PC-9 (cell line): ENCODE data around the gene IER3. TPM values are rescaled to one million over a fixed set of nuclear protein-coding genes. Genes with fewer than 3 reads are reported as not detected.
"Not testable (repeated sequence)": the region's sequence is repeated elsewhere in the genome, so short reads cannot be mapped to it uniquely, and the experiment has no call there.

ENCODE experiments used
- BruUV-seq: library from RNA; stranded (reverse); fragments of 400-500 nt; replicated peaks from 2 replicates; lab custom pipeline; 2021; lab: Mats Ljungman, UMichigan
- CTCF ChIA-PET: fragments of 300-600 bp; sonication (Branson Sonifier 250); formaldehyde crosslinking; loops from one replicate; lab custom pipeline; 2022; ENCODE audit warnings: antibody characterized with exemption; lab: Charles Lee
- POLR2A ChIA-PET: fragments of 300-600 bp; sonication (Branson Sonifier 250); formaldehyde crosslinking; loops from one replicate; lab custom pipeline; 2022; ENCODE audit warnings: antibody characterized with exemption; ENCODE audit not compliant: unreplicated experiment; lab: Charles Lee
- DNase-seq, 2 experiments: peaks; one replicate each; pipeline versions ENCODE4 v3.0.0 to v3.0.0-alpha.2; 2015 to 2022; ENCODE audit warnings: mixed read lengths in 1 of 2
- H2AFZ ChIP-seq: fragments of 200-600 bp; sonication (generic); 2 replicates; pipeline ENCODE4 v1.8.1; 2017; ENCODE audit warnings: antibody characterized with exemption
- H3F3A ChIP-seq: fragments of 200-600 bp; sonication (generic); 2 replicates; pipeline ENCODE4 v1.8.1; 2017; ENCODE audit warnings: antibody characterized with exemption, mild to moderate bottlenecking, low read depth; ENCODE audit not compliant: insufficient read depth
- H3K27ac ChIP-seq: fragments of 200-600 bp; sonication (generic); 2 replicates; pipeline ENCODE4 v1.6.1; 2016; ENCODE audit warnings: mixed run types
- H3K27me3 ChIP-seq: fragments of 200-600 bp; sonication (generic); 2 replicates; pipeline ENCODE4 v1.6.1; 2016; ENCODE audit warnings: low read depth, mixed run types; ENCODE audit not compliant: insufficient read depth
- H3K36me3 ChIP-seq: fragments of 200-600 bp; sonication (generic); 2 replicates; pipeline ENCODE4 v1.6.1; 2016; ENCODE audit warnings: low read depth, mixed run types
- H3K4me1 ChIP-seq: fragments of 200-600 bp; sonication (generic); replicated peaks from 2 replicates; pipeline ENCODE4 v1.6.1; 2016; ENCODE audit warnings: mixed run types; ENCODE audit not compliant: insufficient read depth
- H3K4me2 ChIP-seq: fragments of 200-600 bp; sonication (generic); 2 replicates; pipeline ENCODE4 v1.6.1; 2017; ENCODE audit warnings: mixed run types
- H3K4me3 ChIP-seq: fragments of 200-600 bp; sonication (generic); 2 replicates; pipeline ENCODE4 v1.6.1; 2016; ENCODE audit warnings: mixed run types
- H3K79me2 ChIP-seq: fragments of 200-600 bp; sonication (generic); 2 replicates; pipeline ENCODE4 v1.6.1; 2017; ENCODE audit warnings: low read depth, mixed run types
- H3K9me2 ChIP-seq: fragments of 200-600 bp; sonication (generic); 2 replicates; pipeline ENCODE4 v1.8.1; 2017; ENCODE audit warnings: mild to moderate bottlenecking; ENCODE audit not compliant: insufficient read depth
- H3K9me3 ChIP-seq: fragments of 200-600 bp; sonication (generic); 2 replicates; pipeline ENCODE4 v1.8.1; 2016; ENCODE audit warnings: low read depth; ENCODE audit not compliant: insufficient read depth
- H4K20me1 ChIP-seq: fragments of 200-600 bp; sonication (generic); 2 replicates; pipeline ENCODE4 v1.8.1; 2017; ENCODE audit not compliant: insufficient read depth
- EZH2 ChIP-seq: fragments of 200-600 bp; sonication (generic); IDR thresholded peaks from 2 replicates; pipeline ENCODE4 v1.8.0; 2017; ENCODE audit warnings: antibody characterized with exemption, low read depth
- intact Hi-C: fragments of 100-400 bp; cut with micrococcal nuclease; formaldehyde crosslinking; loops from one replicate; pipeline ENCODE4 v1.10.0; 2022; ENCODE audit not compliant: unreplicated experiment
- total RNA-seq: library from RNA; stranded (reverse); gene quantifications from 2 replicates; pipeline ENCODE4 v1.2.3, GENCODE V29; 2021
- TF ChIP-seq, protein P1 (sequence below): fragments of 200-600 bp; sonication (generic); conservative IDR thresholded peaks from 2 replicates; pipeline ENCODE4 v1.6.1; 2017; ENCODE audit warnings: mixed run types, antibody characterized with exemption, mild to moderate bottlenecking, moderate library complexity

The IER3 gene
- total RNA-seq, 1 experiment from 2014 or later = 117 TPM

- peaks cover 50% of the 10 kb centered on the region for H4K20me1 ChIP-seq
- ChIA-PET CTCF (interaction anchor here (0.6 to 1.1 kb wide), 5 partner anchors 8 to 599 kb away, joined by 3 to 4 read pairs (median 4); no protein-coding TSS in a partner anchor), POLR2A (interaction anchor here (0.6 kb wide), 2 partner anchors 38 to 109 kb away, joined by 4 to 6 read pairs; no protein-coding TSS in a partner anchor)
- no peaks in the 10 kb centered on the region for H3K9me3 ChIP-seq
- H3K9me2 ChIP-seq = no peaks in the 10 kb centered on the region
- peaks cover 30% of the 10 kb centered on the region for H3K4me1 ChIP-seq
- peaks cover 62% of the 10 kb centered on the region for H3K79me2 ChIP-seq
- H3K4me2 ChIP-seq = peak overlapping the region; percentile 87
- no peak for TF ChIP-seq EZH2
- TF ChIP-seq, protein P1, sequence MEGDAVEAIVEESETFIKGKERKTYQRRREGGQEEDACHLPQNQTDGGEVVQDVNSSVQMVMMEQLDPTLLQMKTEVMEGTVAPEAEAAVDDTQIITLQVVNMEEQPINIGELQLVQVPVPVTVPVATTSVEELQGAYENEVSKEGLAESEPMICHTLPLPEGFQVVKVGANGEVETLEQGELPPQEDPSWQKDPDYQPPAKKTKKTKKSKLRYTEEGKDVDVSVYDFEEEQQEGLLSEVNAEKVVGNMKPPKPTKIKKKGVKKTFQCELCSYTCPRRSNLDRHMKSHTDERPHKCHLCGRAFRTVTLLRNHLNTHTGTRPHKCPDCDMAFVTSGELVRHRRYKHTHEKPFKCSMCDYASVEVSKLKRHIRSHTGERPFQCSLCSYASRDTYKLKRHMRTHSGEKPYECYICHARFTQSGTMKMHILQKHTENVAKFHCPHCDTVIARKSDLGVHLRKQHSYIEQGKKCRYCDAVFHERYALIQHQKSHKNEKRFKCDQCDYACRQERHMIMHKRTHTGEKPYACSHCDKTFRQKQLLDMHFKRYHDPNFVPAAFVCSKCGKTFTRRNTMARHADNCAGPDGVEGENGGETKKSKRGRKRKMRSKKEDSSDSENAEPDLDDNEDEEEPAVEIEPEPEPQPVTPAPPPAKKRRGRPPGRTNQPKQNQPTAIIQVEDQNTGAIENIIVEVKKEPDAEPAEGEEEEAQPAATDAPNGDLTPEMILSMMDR = peak; percentile 98
- peak overlapping the region; percentile 85 for H3K4me3 ChIP-seq
- DNase-seq = peak; percentile 72 to 89
- H3F3A ChIP-seq = peaks cover 67% of the 10 kb centered on the region
- H2AFZ ChIP-seq = no peak overlapping the region
- intact Hi-C loops = loop anchor here (1.0 to 5.0 kb wide), 5 partner anchors 43 to 375 kb away; partner anchors contain the start of genes ATAT1 and RPP21
- BruUV-seq = no TSS peak
- H3K27ac ChIP-seq = peak overlapping the region; percentile 68
- H3K27me3 ChIP-seq = no peaks in the 10 kb centered on the region
- peaks cover 24% of the 10 kb centered on the region for H3K36me3 ChIP-seq
Observed at GRCh38 chr6:30722280-30723112, 21.9 kb downstream of the IER3 start.

- Histone ChIP-seq H3K79me2 (peaks cover 62% of the 10 kb centered on the region), H4K20me1 (peaks cover 48% of the 10 kb centered on the region), H3F3A (peaks cover 61% of the 10 kb centered on the region), H3K4me3 (peak overlapping the region; percentile 85), H3K4me1 (peaks cover 30% of the 10 kb centered on the region), H3K27ac (peak overlapping the region; percentile 68), H3K36me3 (peaks cover 22% of the 10 kb centered on the region), H3K4me2 (peak overlapping the region; percentile 87)
- DNase-seq, H2AFZ ChIP-seq, H3K9me3 ChIP-seq, H3K9me2 ChIP-seq, H3K27me3 ChIP-seq, POLR2A ChIA-PET, BruUV-seq: not testable (repeated sequence)
- CTCF ChIA-PET = interaction anchor here (0.6 to 0.9 kb wide), 4 partner anchors 9 to 599 kb away, joined by 3 to 4 read pairs (median 4); no protein-coding TSS in a partner anchor
- intact Hi-C loops = loop anchor here (1.0 to 5.0 kb wide), 5 partner anchors 43 to 375 kb away; partner anchors contain the start of genes ATAT1 and RPP21
Observed at GRCh38 chr6:30722025-30722279, 22.4 kb downstream of the IER3 start.

DNA sequence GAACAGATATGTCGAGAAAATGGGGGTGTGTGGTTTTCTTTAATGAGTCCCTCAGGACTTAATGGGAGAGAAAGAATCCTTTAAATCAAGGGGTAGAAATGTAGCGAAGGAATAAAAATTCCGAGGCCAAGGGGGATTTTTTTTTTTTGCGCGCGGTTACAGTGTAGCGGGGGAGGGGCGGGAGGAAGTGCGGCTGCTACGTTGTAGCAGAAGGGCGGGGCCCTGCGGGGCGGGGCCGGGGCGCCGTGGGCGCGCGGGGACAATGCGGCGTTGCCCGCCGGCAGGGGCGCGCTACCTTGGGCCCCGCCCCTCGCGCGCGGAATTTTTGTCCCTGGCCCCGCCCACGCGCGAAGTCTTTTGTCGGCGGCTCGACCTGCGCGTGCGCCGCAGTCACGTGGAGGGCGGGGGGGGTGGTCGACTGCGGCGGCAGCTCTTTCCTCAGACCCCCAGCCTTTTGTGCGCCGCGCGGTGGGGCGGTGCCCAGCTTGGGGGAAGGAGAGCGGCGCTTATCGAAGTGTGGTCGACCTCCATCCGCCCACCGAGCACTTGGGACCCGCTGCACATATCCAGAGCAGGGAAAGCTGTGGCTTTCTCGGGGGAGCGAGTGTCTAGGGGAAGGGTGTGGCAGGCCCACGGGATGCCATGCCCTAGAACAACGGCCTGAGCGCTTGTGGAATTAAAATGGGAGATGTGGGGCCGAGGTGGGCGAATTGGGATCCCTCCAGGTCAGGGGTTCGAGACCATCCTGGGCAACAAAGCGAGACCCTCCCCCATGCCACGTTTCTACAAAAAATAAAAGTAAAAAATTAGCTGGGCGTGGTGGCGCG, 22.9 kb downstream of the IER3 start:
- H3K4me1 ChIP-seq = peaks cover 33% of the 10 kb centered on the region
- CTCF ChIA-PET = interaction anchor here (0.6 to 0.9 kb wide), 2 partner anchors 49 to 366 kb away, joined by 3 to 4 read pairs; no protein-coding TSS in a partner anchor
- peak; percentile 63 to 94 for DNase-seq

More for the DNA sequence above, 22.9 kb downstream of the IER3 start:
- H3K9me2 ChIP-seq = no peaks in the 10 kb centered on the region
- no peaks in the 10 kb centered on the region for H3K9me3 ChIP-seq
- no TSS peak for BruUV-seq
- H2AFZ ChIP-seq = 0 out of 2 replicates have a peak overlapping the region, but pooled peaks have one; percentile 61
- peak overlapping the region; percentile 87 for H3K4me2 ChIP-seq
- peaks cover 22% of the 10 kb centered on the region for H3K36me3 ChIP-seq
- H3K27me3 ChIP-seq = no peaks in the 10 kb centered on the region
- H3F3A ChIP-seq = peaks cover 56% of the 10 kb centered on the region
- TF ChIP-seq, protein P1 = no peak
- no peak for TF ChIP-seq EZH2
- intact Hi-C loops = loop anchor here (1.0 to 5.0 kb wide), 6 partner anchors 21 to 374 kb away; partner anchors contain the start of genes ATAT1, FLOT1 and RPP21
- peak overlapping the region; percentile 68 for H3K27ac ChIP-seq
- peaks cover 62% of the 10 kb centered on the region for H3K79me2 ChIP-seq
- POLR2A ChIA-PET = interaction anchor here (0.7 to 0.8 kb wide), 2 partner anchors 34 to 124 kb away, joined by 6 to 8 read pairs; no protein-coding TSS in a partner anchor
- H4K20me1 ChIP-seq = peaks cover 47% of the 10 kb centered on the region
- peak overlapping the region; percentile 85 for H3K4me3 ChIP-seq
